Vagina (tissue), 2 donors: ENCODE results near the gene TRAT1. TPM values are rescaled to one million over a fixed set of nuclear protein-coding genes. Genes with fewer than 3 reads are reported as not detected.

ENCODE experiments used
- DNase-seq, 2 donors: peaks; one replicate each; pipeline ENCODE4 v3.0.0-alpha.2; 2017; ENCODE audit errors: extremely low spot score in 2 of 2
- H3K27ac ChIP-seq: fragments of 200-600 bp; sonication (generic); one replicate; pipeline ENCODE4 v1.5.1; 2019
- H3K27me3 ChIP-seq: fragments of 200-600 bp; sonication (generic); one replicate; pipeline ENCODE4 v1.5.1; 2019
- H3K36me3 ChIP-seq, 2 donors: fragments of 200-600 bp; sonication (generic); one replicate each; pipeline ENCODE4 v1.5.1; 2017 to 2019
- H3K4me1 ChIP-seq: fragments of 200-600 bp; sonication (generic); one replicate; pipeline ENCODE4 v1.5.1; 2019
- H3K4me3 ChIP-seq, 2 donors: fragments of 200-600 bp; sonication (generic); 1 replicate in 1 of 2; 2 replicates in 1 of 2; pipeline ENCODE4 v1.5.1; 2016 to 2019
- H3K9me3 ChIP-seq: fragments of 200-600 bp; sonication (generic); one replicate; pipeline ENCODE4 v1.5.1; 2019
- CTCF ChIP-seq, 3 experiments: fragments of 450-650 bp in 2 of 3; fragments of 200-600 bp in 1 of 3; sonication (generic) in 1 of 3; IDR thresholded peaks; one replicate each; pipeline ENCODE4 v1.5.1; 2017 to 2019; ENCODE audit warnings: antibody characterized with exemption in 3 of 3, mild to moderate bottlenecking in 2 of 3, moderate library complexity in 2 of 3
- POLR2A ChIP-seq, 2 donors: fragments of 450-650 bp; IDR thresholded peaks; one replicate each; pipeline ENCODE4 v1.6.1; 2017; ENCODE audit warnings: antibody characterized with exemption in 2 of 2, mild to moderate bottlenecking in 2 of 2, moderate library complexity in 2 of 2
- POLR2AphosphoS5 ChIP-seq, 2 donors: sonication (generic); formaldehyde crosslinking; IDR thresholded peaks; one replicate each; pipeline ENCODE4 v1.9.0; 2017; ENCODE audit warnings: antibody characterized with exemption in 2 of 2, mild to moderate bottlenecking in 2 of 2, low read depth in 1 of 2; ENCODE audit not compliant: insufficient read depth in 1 of 2
- intact Hi-C: fragments of 100-400 bp; cut with DNase I; formaldehyde crosslinking; loops from one replicate; pipeline ENCODE4 v1.15.1; 2023
- total RNA-seq: library from RNA; depleted of rRNA; stranded (reverse); fragments of >200 nt; gene quantifications from one replicate; pipeline ENCODE4 v1.2.3, GENCODE V29; 2016

TRAT1 gene
- total RNA-seq, 1 donor from 2014 or later: 0.98 TPM

DNA sequence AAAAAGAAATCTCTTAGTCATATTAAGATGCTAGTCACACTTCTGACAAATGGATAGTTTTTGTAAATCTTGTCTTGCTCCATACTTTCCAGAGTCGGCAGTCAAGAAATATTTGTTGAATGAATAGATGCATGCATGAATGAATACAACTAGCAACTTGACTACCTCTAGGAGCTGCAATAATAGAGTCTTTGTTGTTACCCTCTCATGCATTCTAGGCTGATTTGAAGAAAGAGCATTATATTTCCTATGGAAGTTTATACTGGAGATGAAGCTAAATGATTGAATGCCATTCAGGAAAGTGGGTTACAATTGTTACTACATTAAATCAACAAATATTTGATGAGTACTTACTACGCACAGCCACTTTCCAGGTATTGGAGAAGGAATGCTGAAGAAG, 18.1 kb upstream of the TRAT1 start:
- H3K4me3 ChIP-seq: no peak overlapping the region
- H3K27ac ChIP-seq: no peak overlapping the region
- H3K27me3 ChIP-seq: no peaks in the 10 kb centered on the region
- no peaks in the 10 kb centered on the region for H3K36me3 ChIP-seq
- TF ChIP-seq POLR2AphosphoS5 (IDR thresholded peaks at IDR 0.05; ENCODE audit: insufficient read depth in 1 of 2, low read depth in 1 of 2): no peak
- TF ChIP-seq CTCF (IDR thresholded peaks at IDR 0.05): no peak
- no peak for TF ChIP-seq POLR2A (IDR thresholded peaks at IDR 0.05)
- no peak for DNase-seq
- H3K4me1 ChIP-seq: no peaks in the 10 kb centered on the region
- H3K9me3 ChIP-seq: no peaks in the 10 kb centered on the region
- intact Hi-C loops: no loop called here

DNA sequence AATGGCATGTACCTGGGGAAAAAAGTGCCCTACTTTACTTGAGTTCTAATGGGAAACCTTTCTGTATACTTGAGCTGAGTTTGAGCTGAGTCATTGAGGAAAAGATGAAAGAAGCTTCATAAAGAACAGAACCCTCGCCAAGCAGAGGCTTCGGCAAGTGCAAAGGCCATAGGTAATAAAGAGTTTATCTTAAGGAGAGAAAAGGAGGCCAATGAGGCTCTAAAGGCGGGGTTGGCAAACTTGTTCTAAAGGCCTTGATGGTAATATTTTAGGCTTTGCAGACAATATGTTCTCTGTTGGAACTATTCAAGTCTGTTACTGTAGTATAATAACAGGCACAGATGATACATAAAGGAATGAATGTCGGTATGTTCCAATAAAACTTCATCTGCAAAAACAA, 17.6 kb upstream of the TRAT1 start:
- Histone ChIP-seq H3K4me3 (no peak overlapping the region), H3K36me3 (no peaks in the 10 kb centered on the region), H3K27ac (no peak overlapping the region), H3K9me3 (no peaks in the 10 kb centered on the region), H3K27me3 (no peaks in the 10 kb centered on the region), H3K4me1 (no peaks in the 10 kb centered on the region)
- no peak for TF ChIP-seq CTCF (IDR thresholded peaks at IDR 0.05)
- no peak for TF ChIP-seq POLR2AphosphoS5 (IDR thresholded peaks at IDR 0.05; ENCODE audit: insufficient read depth in 1 of 2, low read depth in 1 of 2)
- DNase-seq: no peak
- intact Hi-C loops: no loop called here

DNA sequence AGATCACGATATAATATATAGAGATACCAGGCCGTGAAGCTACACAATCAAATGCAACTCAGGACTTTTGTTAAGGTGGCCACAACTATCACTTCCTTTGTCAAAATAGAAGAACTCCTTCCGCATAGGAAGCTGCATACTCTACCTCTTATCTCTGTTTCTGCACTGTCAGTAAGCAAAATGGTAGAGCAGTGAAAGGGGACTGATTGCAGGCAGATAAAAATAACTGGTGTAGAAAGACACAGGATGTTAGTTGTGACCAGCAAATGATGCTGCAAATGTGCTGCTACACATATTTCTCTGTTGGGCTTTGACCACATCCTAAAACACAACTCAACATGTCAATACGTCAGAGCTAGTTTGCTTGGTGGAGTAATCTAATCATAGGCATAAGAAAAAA, 16.3 kb upstream of the TRAT1 start:
- intact Hi-C loops: no loop called here
- TF ChIP-seq POLR2A (IDR thresholded peaks at IDR 0.05) (no peak), POLR2AphosphoS5 (IDR thresholded peaks at IDR 0.05; ENCODE audit: insufficient read depth in 1 of 2, low read depth in 1 of 2) (no peak)
- Histone ChIP-seq H3K27ac (no peak overlapping the region), H3K36me3 (no peaks in the 10 kb centered on the region), H3K4me1 (no peaks in the 10 kb centered on the region), H3K27me3 (no peaks in the 10 kb centered on the region), H3K9me3 (no peaks in the 10 kb centered on the region), H3K4me3 (no peak overlapping the region)
- DNase-seq: no peak

GRCh38 chr3:108818404-108818803, 4.2 kb upstream of the TRAT1 start:
- no peaks in the 10 kb centered on the region for H3K4me1 ChIP-seq
- H3K36me3 ChIP-seq: no peaks in the 10 kb centered on the region
- H3K4me3 ChIP-seq: no peak overlapping the region
- H3K9me3 ChIP-seq: no peaks in the 10 kb centered on the region
- intact Hi-C loops: no loop called here
- TF ChIP-seq POLR2A (IDR thresholded peaks at IDR 0.05): no peak
- no peak for TF ChIP-seq CTCF (IDR thresholded peaks at IDR 0.05)
- TF ChIP-seq POLR2AphosphoS5 (IDR thresholded peaks at IDR 0.05; ENCODE audit: insufficient read depth in 1 of 2, low read depth in 1 of 2): no peak
- no peaks in the 10 kb centered on the region for H3K27me3 ChIP-seq
- H3K27ac ChIP-seq: no peak overlapping the region
- DNase-seq: no peak

GRCh38 chr3:108820586-108820985, 2.0 kb upstream of the TRAT1 start:
- intact Hi-C loops: no loop called here
- no peak overlapping the region for H3K4me3 ChIP-seq

More at GRCh38 chr3:108820586-108820985, 2.0 kb upstream of the TRAT1 start:
- Histone ChIP-seq H3K9me3 (no peaks in the 10 kb centered on the region), H3K4me1 (no peaks in the 10 kb centered on the region), H3K36me3 (no peaks in the 10 kb centered on the region), H3K27me3 (no peaks in the 10 kb centered on the region), H3K27ac (no peak overlapping the region)
- DNase-seq: no peak
- TF ChIP-seq POLR2A (IDR thresholded peaks at IDR 0.05) (no peak), POLR2AphosphoS5 (IDR thresholded peaks at IDR 0.05; ENCODE audit: insufficient read depth in 1 of 2, low read depth in 1 of 2) (no peak), CTCF (IDR thresholded peaks at IDR 0.05) (no peak)
